ENCODE data around the gene HS6ST2.

- peak; percentile 12 to 29 (median 28); a peak in 2 of 6 replicates for TF ChIP-seq CTCF (IDR thresholded peaks at IDR 0.05 in 2 of 3, conservative IDR thresholded peaks at IDR 0.05 in 1 of 3; ENCODE audit: borderline replicate concordance in 1 of 3, insufficient read depth in 1 of 3, low read depth in 2 of 3, low read length in 2 of 3)
- no peak for TF ChIP-seq POLR2AphosphoS5 (IDR thresholded peaks at IDR 0.05; ENCODE audit: low read depth, low read length)
- no peak for TF ChIP-seq MAX (IDR thresholded peaks at IDR 0.05)
- no peak for TF ChIP-seq SP1 (IDR thresholded peaks at IDR 0.05; ENCODE audit: low read depth)
- no peak for TF ChIP-seq SIN3A (IDR thresholded peaks at IDR 0.05; ENCODE audit: low read depth)
- TF ChIP-seq TCF7L2 (IDR thresholded peaks at IDR 0.05; ENCODE audit: borderline replicate concordance, extremely low read depth, insufficient read depth, insufficient read length): no peak
- no peak for TF ChIP-seq CEBPB (IDR thresholded peaks at IDR 0.05; ENCODE audit: low read depth)
- no peak for TF ChIP-seq EZH2phosphoT487 (IDR thresholded peaks at IDR 0.05; ENCODE audit: borderline replicate concordance)
- peak; percentile 38 for TF ChIP-seq RAD21 (IDR thresholded peaks at IDR 0.05; ENCODE audit: low read depth)
Measured at GRCh38 chrX:132614297-132614696, 344.1 kb downstream of the HS6ST2 start.

Data from HCT116 (cell line).